ENCODE data around the gene SDK1. TPM values are rescaled to one million over a fixed set of nuclear protein-coding genes. Genes with fewer than 3 reads are reported as not detected.

The SDK1 gene
- total RNA-seq, 1 donor from 2014 or later, result 3.9 TPM

GRCh38 chr7:4022265-4022664 lies 721.2 kb downstream of the SDK1 start:
- DNase-seq (ENCODE audit: low read depth), result no peak
- no peaks in the 10 kb centered on the region for H3K36me3 ChIP-seq (ENCODE audit: control insufficient read depth, insufficient read depth, low read length)
- no peak for TF ChIP-seq CTCF (IDR thresholded peaks at IDR 0.05; ENCODE audit: insufficient read depth, low read length, poor library complexity, severe bottlenecking)
- no peak overlapping the region for H3K4me3 ChIP-seq (ENCODE audit: low read depth, low read length)
- H3K27me3 ChIP-seq (ENCODE audit: control insufficient read depth, insufficient read depth, low read length), result no peaks in the 10 kb centered on the region

GRCh38 chr7:4023502-4023901 lies 722.5 kb downstream of the SDK1 start:
- no peak for DNase-seq (ENCODE audit: low read depth)
- Histone ChIP-seq H3K27me3 (ENCODE audit: control insufficient read depth, insufficient read depth, low read length) (no peaks in the 10 kb centered on the region), H3K4me3 (ENCODE audit: low read depth, low read length) (no peak overlapping the region), H3K36me3 (ENCODE audit: control insufficient read depth, insufficient read depth, low read length) (no peaks in the 10 kb centered on the region)
- no peak for TF ChIP-seq CTCF (IDR thresholded peaks at IDR 0.05; ENCODE audit: insufficient read depth, low read length, poor library complexity, severe bottlenecking)

- Histone ChIP-seq H3K4me3 (ENCODE audit: low read depth, low read length) (no peak overlapping the region), H3K36me3 (ENCODE audit: control insufficient read depth, insufficient read depth, low read length) (no peaks in the 10 kb centered on the region), H3K27me3 (ENCODE audit: control insufficient read depth, insufficient read depth, low read length) (no peaks in the 10 kb centered on the region)
- no peak for TF ChIP-seq CTCF (IDR thresholded peaks at IDR 0.05; ENCODE audit: insufficient read depth, low read length, poor library complexity, severe bottlenecking)
- no peak for DNase-seq (ENCODE audit: low read depth)
Measured at GRCh38 chr7:4024133-4024532, 723.1 kb downstream of the SDK1 start.

GRCh38 chr7:4024806-4025205 lies 723.8 kb downstream of the SDK1 start:
- Histone ChIP-seq H3K4me3 (ENCODE audit: low read depth, low read length) (no peak overlapping the region), H3K36me3 (ENCODE audit: control insufficient read depth, insufficient read depth, low read length) (no peaks in the 10 kb centered on the region), H3K27me3 (ENCODE audit: control insufficient read depth, insufficient read depth, low read length) (no peaks in the 10 kb centered on the region)
- no peak for DNase-seq (ENCODE audit: low read depth)
- TF ChIP-seq CTCF (IDR thresholded peaks at IDR 0.05; ENCODE audit: insufficient read depth, low read length, poor library complexity, severe bottlenecking), result no peak

- Histone ChIP-seq H3K4me3 (ENCODE audit: low read depth, low read length) (no peak overlapping the region), H3K27me3 (ENCODE audit: control insufficient read depth, insufficient read depth, low read length) (no peaks in the 10 kb centered on the region), H3K36me3 (ENCODE audit: control insufficient read depth, insufficient read depth, low read length) (no peaks in the 10 kb centered on the region)
- no peak for TF ChIP-seq CTCF (IDR thresholded peaks at IDR 0.05; ENCODE audit: insufficient read depth, low read length, poor library complexity, severe bottlenecking)
- DNase-seq (ENCODE audit: low read depth), result no peak
Measured at GRCh38 chr7:4025210-4025609, 724.2 kb downstream of the SDK1 start.

Data from kidney epithelial cell (primary cell).